K562 (cell line): ENCODE data around the gene IRF5. TPM values are rescaled to one million over a fixed set of nuclear protein-coding genes. Genes with fewer than 3 reads are reported as not detected.

Source experiments
- ATAC-seq: fragments of 200-7000 bp; cut with Tn5 transposase; 3 replicates; pipeline ENCODE4 v1.9.1; 2020; ENCODE audit warnings: moderate library complexity
- BruUV-seq: library from RNA; stranded (reverse); fragments of 400-500 nt; replicated peaks from 2 replicates; lab custom pipeline; 2021; lab: Mats Ljungman, UMichigan
- CTCF ChIA-PET: fragments of 300-600 bp; formaldehyde crosslinking; extraction: SDS; loops from one replicate; lab custom pipeline; 2021; ENCODE audit warnings: low intra/inter-chr PET ratio; lab: Yijun Ruan, JAX
- POLR2A ChIA-PET: fragments of 300-600, 350-650 bp; sonication (Branson Sonifier 250); formaldehyde crosslinking; extraction: SDS; loops from one replicate; lab custom pipeline; 2021; ENCODE audit warnings: antibody characterized with exemption, inconsistent platforms; lab: Yijun Ruan, JAX
- DNase-seq, 4 experiments: peaks; one replicate each; pipeline versions ENCODE4 v3.0.0 to v3.0.0-alpha.2; 2011 to 2018; ENCODE audit warnings: low spot score in 3 of 4, mixed read lengths in 3 of 4; ENCODE audit errors: extremely low read depth in 1 of 4
- FAIRE-seq: peaks from 2 replicates; lab custom pipeline; 2011; peaks lifted over from hg19 to GRCh38; lab: Jason Lieb, UNC
- H2AFZ ChIP-seq: 2 replicates; pipeline ENCODE4 v1.6.0; 2011; ENCODE audit warnings: low read depth, low read length, control low read depth, inconsistent platforms
- H3K27ac ChIP-seq: fragments of 200-600 bp; 3 replicates; pipeline ENCODE4 v1.8.0; 2011; ENCODE audit warnings: low read depth, mild to moderate bottlenecking, control low read depth, inconsistent platforms, low read length, moderate library complexity, mixed read lengths; ENCODE audit errors: extremely low read depth
- H3K27me3 ChIP-seq, 2 experiments: fragments of 300-600 bp in 1 of 2; 2 replicates in 1 of 2; 3 replicates in 1 of 2; pipeline versions ENCODE4 v1.6.0 to v1.8.0; 2011; ENCODE audit warnings: inconsistent platforms in 2 of 2, low read length in 2 of 2, mild to moderate bottlenecking in 1 of 2, mixed read lengths in 1 of 2, moderate library complexity in 1 of 2; ENCODE audit not compliant: control insufficient read depth in 2 of 2, insufficient read depth in 2 of 2
- H3K36me3 ChIP-seq: fragments of 300-600 bp; 3 replicates; pipeline ENCODE4 v1.8.0; 2011; ENCODE audit warnings: mild to moderate bottlenecking, low read length, inconsistent platforms; ENCODE audit not compliant: control insufficient read depth, insufficient read depth
- H3K4me1 ChIP-seq, 2 experiments: fragments of 200-600 bp in 1 of 2; replicated peaks in 1 of 2; 2 replicates in 1 of 2; 3 replicates in 1 of 2; pipeline versions ENCODE4 v1.5.1 to v1.8.0; 2011; ENCODE audit warnings: inconsistent platforms in 2 of 2, low read length in 2 of 2, mild to moderate bottlenecking in 1 of 2, mixed read lengths in 1 of 2, moderate library complexity in 1 of 2; ENCODE audit not compliant: control insufficient read depth in 2 of 2, insufficient read depth in 2 of 2
- H3K4me2 ChIP-seq: 2 replicates; pipeline ENCODE4 v1.6.1; 2011; ENCODE audit warnings: low read length, control low read depth, inconsistent platforms, mixed read lengths; ENCODE audit not compliant: insufficient read depth
- H3K4me3 ChIP-seq: fragments of 200-600 bp; sonication (generic), shearing (Covaris generic); 2 replicates; pipeline ENCODE4 v1.5.1; 2016; ENCODE audit warnings: control low read depth, inconsistent platforms
- H3K79me2 ChIP-seq: fragments of 200-600 bp; 3 replicates; pipeline ENCODE4 v1.8.0; 2011; ENCODE audit warnings: low read length, inconsistent platforms; ENCODE audit not compliant: control insufficient read depth, insufficient read depth
- H3K9ac ChIP-seq, 2 experiments: 2 replicates each; pipeline versions ENCODE4 v1.6.0 to v1.6.1; 2011; ENCODE audit warnings: low read depth in 2 of 2, low read length in 2 of 2, control low read depth in 1 of 2, inconsistent platforms in 1 of 2, mild to moderate bottlenecking in 1 of 2, mixed read lengths in 1 of 2; ENCODE audit not compliant: insufficient read depth in 1 of 2
- H3K9me1 ChIP-seq: one replicate; pipeline ENCODE4 v1.6.0; 2011; ENCODE audit warnings: inconsistent platforms, mild to moderate bottlenecking, low read length, moderate library complexity; ENCODE audit not compliant: control insufficient read depth, insufficient read depth
- H3K9me3 ChIP-seq: replicated peaks from 2 replicates; pipeline ENCODE4 v1.5.1; 2011; ENCODE audit warnings: low read depth, low read length, inconsistent platforms; ENCODE audit not compliant: control insufficient read depth, insufficient read depth
- H4K20me1 ChIP-seq: replicated peaks from 2 replicates; pipeline ENCODE4 v1.6.1; 2011; ENCODE audit warnings: low read length, inconsistent platforms, mixed read lengths; ENCODE audit not compliant: control insufficient read depth, insufficient read depth
- ATF2 ChIP-seq: sonication (generic); formaldehyde crosslinking; IDR thresholded peaks from 2 replicates; pipeline ENCODE4 v1.8.1; 2022; ENCODE audit warnings: missing genetic modification reagents
- CBFA2T2 ChIP-seq: fragments of 450-650 bp; conservative IDR thresholded peaks from 2 replicates; pipeline ENCODE4 v1.6.1; 2017; ENCODE audit warnings: mild to moderate bottlenecking
- MAX ChIP-seq: sonication (generic); formaldehyde crosslinking; IDR thresholded peaks from 2 replicates; pipeline ENCODE4 v1.9.0; 2022; ENCODE audit warnings: mild to moderate bottlenecking, missing genetic modification reagents
- MTF1 ChIP-seq: fragments of 250-450 bp; sonication (Bioruptor Pico); IDR thresholded peaks from 2 replicates; pipeline ENCODE4 v1.9.0; 2021; ENCODE audit warnings: moderate library complexity, mild to moderate bottlenecking, inconsistent platforms, borderline replicate concordance
- THRB ChIP-seq: fragments of 450-650 bp; formaldehyde crosslinking; conservative IDR thresholded peaks from 2 replicates; pipeline ENCODE4 v1.4.0; 2022; ENCODE audit warnings: mild to moderate bottlenecking, missing genetic modification characterization
- UBTF ChIP-seq, 2 experiments: IDR thresholded peaks; 2 replicates each; pipeline ENCODE4 v1.6.1; 2012; ENCODE audit warnings: improper control_type of control experiment in 2 of 2, low read depth in 2 of 2, low read length in 2 of 2, borderline replicate concordance in 1 of 2
- ZBTB5 ChIP-seq: fragments of 450-650 bp; IDR thresholded peaks from 2 replicates; pipeline ENCODE4 v1.6.1; 2017; ENCODE audit warnings: antibody characterized with exemption
- ZNF232 ChIP-seq: sonication (generic); formaldehyde crosslinking; IDR thresholded peaks from 2 replicates; pipeline ENCODE4 v1.8.0; 2022; ENCODE audit warnings: mild to moderate bottlenecking, missing genetic modification reagents
- ZNF277 ChIP-seq: fragments of 250-450 bp; sonication (Bioruptor Pico); IDR thresholded peaks from 2 replicates; pipeline ENCODE4 v1.8.0; 2022; ENCODE audit warnings: inconsistent platforms, mild to moderate bottlenecking, moderate library complexity, borderline replicate concordance
- ZSCAN32 ChIP-seq: fragments of 450-650 bp; formaldehyde crosslinking; IDR thresholded peaks from 2 replicates; pipeline ENCODE4 v1.4.0; 2020; ENCODE audit warnings: mild to moderate bottlenecking, moderate library complexity
- WGBS: fragments of 100-300 bp; shearing (Covaris generic); methylation state at CpG from one replicate; pipeline ENCODE4 v1.1.6; 2016; ENCODE audit warnings: low coverage, mixed read lengths; ENCODE audit not compliant: insufficient coverage; ENCODE audit errors: missing lambda C conversion rate; 5-methylcytosine and 5-hydroxymethylcytosine counted together
- in situ Hi-C: fragments of 300-500 bp; cut with MboI; formaldehyde crosslinking; loops from 4 replicates; pipeline ENCODE4 v1.15.0; 2018; ENCODE audit warnings: inconsistent platforms, mixed read lengths
- intact Hi-C: fragments of 100-400 bp; cut with micrococcal nuclease; formaldehyde crosslinking; loops from 2 replicates; pipeline ENCODE4 v1.14.2; 2022
- polyA plus RNA-seq, 8 experiments: library from polyadenylated mRNA; depleted of rRNA in 4 of 8; stranded (reverse) in 5 of 8; unstranded in 3 of 8; fragments of >200 nt; fragmentation: Nextera tagmentation in 2 of 8; fragmentation: Illumina TruSeq in 1 of 8; extraction: Ambion mirVana in 2 of 8; extraction: Trizol in 1 of 8; gene quantifications; 2 replicates each; pipeline versions ENCODE4 v1.2.1 to v1.2.3, GENCODE V29; 2011 to 2014; ENCODE audit warnings: inconsistent platforms in 1 of 8, missing spikeins in 1 of 8
- total RNA-seq, 7 experiments: library from RNA; depleted of rRNA in 6 of 7; stranded (reverse); fragments of >200 nt in 6 of 7; fragmentation: Illumina TruSeq in 2 of 7; extraction: Trizol in 2 of 7; gene quantifications; 2 replicates each; pipeline versions ENCODE4 v1.2.1 to v1.2.3, GENCODE V29; 2011 to 2021; ENCODE audit warnings: low replicate concordance in 1 of 7

The IRF5 gene
- total and polyA plus RNA-seq, 9 of the 15 experiments (the other 6 are each of a cell fraction or from before 2014, with no cell fraction given), result 0.04 TPM; not detected in 8

- TF ChIP-seq ZSCAN32 (CRISPR knock-in tag), result no peak
These were observed 47.9 kb downstream of the IRF5 start (continued) for GRCh38 chr7:128985660-128986059.

GRCh38 chr7:128986609-128987008, 48.9 kb downstream of the IRF5 start:
- ChIA-PET CTCF (no interaction called here), POLR2A (interaction anchor here (0.7 to 1.1 kb wide), 3 partner anchors 8 to 68 kb away, joined by 3 read pairs; no protein-coding TSS in a partner anchor)
- Histone ChIP-seq H3K9ac (no peak overlapping the region), H2AFZ (no peak overlapping the region), H3K27ac (no peak overlapping the region), H3K9me1 (peaks cover 6% of the 10 kb centered on the region), H3K79me2 (no peaks in the 10 kb centered on the region), H3K4me2 (no peak overlapping the region), H4K20me1 (no peaks in the 10 kb centered on the region), H3K4me1 (no peaks in the 10 kb centered on the region), H3K9me3 (no peaks in the 10 kb centered on the region), H3K27me3 (no peaks in the 10 kb centered on the region), H3K36me3 (peaks cover 96% of the 10 kb centered on the region), H3K4me3 (no peak overlapping the region)
- in situ Hi-C loops (no loop called here), intact Hi-C loops (no loop called here)
- WGBS, result 98% methylated on average over 3 of the region's 3 CpGs
- FAIRE-seq, result no peak
- no TSS peak for BruUV-seq
- DNase-seq, result no peak
- no peak for ATAC-seq
- TF ChIP-seq ZNF232 (CRISPR knock-in tag) (no peak), MAX (CRISPR knock-in tag) (no peak), THRB (CRISPR knock-in tag) (no peak), MTF1 (CRISPR knock-in tag) (no peak), CBFA2T2 (no peak), ZNF277 (no peak), UBTF (IDR thresholded peaks at IDR 0.05; ENCODE audit: borderline replicate concordance in 1 of 2, low read depth in 2 of 2, low read length in 2 of 2) (no peak), ATF2 (CRISPR knock-in tag) (no peak), ZBTB5 (no peak)
